GM21381 (cell line): ENCODE results near the gene STEAP1.

Experiments used
- ATAC-seq: cut with Tn5 transposase; IDR thresholded peaks from one replicate; pipeline ENCODE4 v1.9.1; 2021; ENCODE audit warnings: mild to moderate bottlenecking, moderate library complexity; ENCODE audit not compliant: unreplicated experiment

STEAP1 gene

GRCh38 chr7:90211391-90212148 is 57.3 kb downstream of the STEAP1 start, which contains the start of gene STEAP2:
Gene STEAP2, plus strand, starts transcription at chr7:90211740. Its CDS starts 13,343 bp downstream, at chr7:90225083.
- peak; percentile 91 for ATAC-seq

GRCh38 chr7:90212149-90212495 is 57.9 kb downstream of the STEAP1 start:
- no peak for ATAC-seq

GRCh38 chr7:90213521-90213920 is 59.3 kb downstream of the STEAP1 start:
- ATAC-seq, result no peak
